HepG2 (cell line): ENCODE results near the gene PTCH1. TPM values are rescaled to one million over a fixed set of nuclear protein-coding genes. Genes with fewer than 3 reads are reported as not detected.

Source experiments
- ARID2 ChIP-seq: sonication (generic); formaldehyde crosslinking; IDR thresholded peaks from 2 replicates; pipeline ENCODE4 v1.8.1; 2022; ENCODE audit warnings: mild to moderate bottlenecking, missing genetic modification reagents, borderline replicate concordance
- DMAP1 ChIP-seq: IDR thresholded peaks from 2 replicates; pipeline ENCODE4 v1.6.1; 2016
- EED ChIP-seq: sonication (generic); formaldehyde crosslinking; IDR thresholded peaks from 2 replicates; pipeline ENCODE4 v1.5.0; 2020; ENCODE audit warnings: mild to moderate bottlenecking, missing genetic modification reagents
- GATA4 ChIP-seq: sonication (generic); IDR thresholded peaks from 2 replicates; pipeline ENCODE4 v1.6.1; 2016; ENCODE audit warnings: antibody characterized with exemption, low read depth, borderline replicate concordance
- HES4 ChIP-seq: sonication (generic); formaldehyde crosslinking; IDR thresholded peaks from 2 replicates; pipeline ENCODE4 v1.9.0; 2021; ENCODE audit warnings: mild to moderate bottlenecking, missing genetic modification reagents, borderline replicate concordance
- HOXA3 ChIP-seq: sonication (generic); formaldehyde crosslinking; IDR thresholded peaks from 2 replicates; pipeline ENCODE4 v1.5.0; 2020; ENCODE audit warnings: missing genetic modification reagents
- JUNB ChIP-seq: sonication (generic); formaldehyde crosslinking; IDR thresholded peaks from 2 replicates; pipeline ENCODE4 v1.8.0; 2022; ENCODE audit warnings: missing genetic modification reagents, mild to moderate bottlenecking, borderline replicate concordance
- MAX ChIP-seq: IDR thresholded peaks from 2 replicates; pipeline ENCODE4 v1.6.1; 2012; ENCODE audit warnings: inconsistent platforms
- NRL ChIP-seq: sonication (generic); formaldehyde crosslinking; IDR thresholded peaks from 2 replicates; pipeline ENCODE4 v1.5.0; 2020; ENCODE audit warnings: missing genetic modification reagents, mild to moderate bottlenecking, moderate library complexity, borderline replicate concordance
- POLR2G ChIP-seq: fragments of 200-400 bp; formaldehyde crosslinking; IDR thresholded peaks from 2 replicates; pipeline ENCODE4 v1.6.1; 2018; ENCODE audit warnings: mild to moderate bottlenecking, low read depth, low read length, moderate library complexity
- PTBP1 ChIP-seq: fragments of 200-400 bp; formaldehyde crosslinking; IDR thresholded peaks from 2 replicates; pipeline ENCODE4 v1.6.1; 2018; ENCODE audit warnings: low read length, low read depth; ENCODE audit not compliant: poor library complexity, severe bottlenecking
- SALL1 ChIP-seq: sonication (generic); formaldehyde crosslinking; IDR thresholded peaks from 2 replicates; pipeline ENCODE4 v1.8.0; 2022; ENCODE audit warnings: mild to moderate bottlenecking, missing genetic modification reagents
- SYNCRIP ChIP-seq: fragments of 200-400 bp; formaldehyde crosslinking; IDR thresholded peaks from 2 replicates; pipeline ENCODE4 v1.6.1; 2018; ENCODE audit warnings: mild to moderate bottlenecking, low read depth, low read length; ENCODE audit not compliant: insufficient read depth
- ZBTB7B ChIP-seq: sonication (generic); formaldehyde crosslinking; IDR thresholded peaks from 2 replicates; pipeline ENCODE4 v1.4.0; 2020; ENCODE audit warnings: missing genetic modification reagents
- ZFX ChIP-seq: sonication (generic); formaldehyde crosslinking; IDR thresholded peaks from 2 replicates; pipeline ENCODE4 v1.4.0; 2020; ENCODE audit warnings: mild to moderate bottlenecking, low read depth, missing genetic modification reagents, moderate library complexity
- ZFY ChIP-seq: sonication (generic); formaldehyde crosslinking; IDR thresholded peaks from 2 replicates; pipeline ENCODE4 v1.4.0; 2020; ENCODE audit warnings: missing genetic modification reagents
- ZNF598 ChIP-seq: sonication (generic); formaldehyde crosslinking; IDR thresholded peaks from 2 replicates; pipeline ENCODE4 v1.5.1; 2020; ENCODE audit warnings: mild to moderate bottlenecking, missing genetic modification reagents, borderline replicate concordance
- ZNF629 ChIP-seq: sonication (generic); formaldehyde crosslinking; conservative IDR thresholded peaks from 2 replicates; pipeline ENCODE4 v1.5.0; 2020; ENCODE audit warnings: missing genetic modification reagents
- ZNF746 ChIP-seq: sonication (generic); formaldehyde crosslinking; IDR thresholded peaks from 2 replicates; pipeline ENCODE4 v1.8.0; 2022; ENCODE audit warnings: mild to moderate bottlenecking, missing genetic modification reagents
- ZNF772 ChIP-seq: sonication (generic); formaldehyde crosslinking; IDR thresholded peaks from 2 replicates; pipeline ENCODE4 v1.5.0; 2020; ENCODE audit warnings: mild to moderate bottlenecking, missing genetic modification reagents
- polyA plus RNA-seq, 8 experiments: library from polyadenylated mRNA; depleted of rRNA in 3 of 8; stranded (reverse) in 7 of 8; unstranded in 1 of 8; fragments of >200 nt; fragmentation: Illumina TruSeq in 4 of 8; extraction: Trizol in 4 of 8; gene quantifications; 2 replicates each; pipeline versions ENCODE4 v1.2.1 to v1.2.3, GENCODE V29; 2011 to 2016; ENCODE audit warnings: low read depth in 4 of 8, missing spikeins in 1 of 8, mixed read lengths in 1 of 8; ENCODE audit not compliant: insufficient read depth in 1 of 8
- total RNA-seq, 5 experiments: library from RNA; depleted of rRNA; stranded (reverse); fragments of >200 nt; fragmentation: Illumina TruSeq; extraction: Trizol; gene quantifications; 2 replicates each; pipeline ENCODE4 v1.2.3, GENCODE V29; 2016; ENCODE audit warnings: low read depth in 1 of 5
- TF ChIP-seq, protein P1 (sequence below): sonication (generic); formaldehyde crosslinking; conservative IDR thresholded peaks from 2 replicates; pipeline ENCODE4 v1.4.0; 2020; ENCODE audit warnings: missing genetic modification reagents
- TF ChIP-seq, protein P2 (sequence below): sonication (generic); formaldehyde crosslinking; IDR thresholded peaks from 2 replicates; pipeline ENCODE4 v1.5.0; 2020; ENCODE audit warnings: mild to moderate bottlenecking, missing genetic modification reagents, borderline replicate concordance
- TF ChIP-seq, protein P3 (sequence below): sonication (generic); formaldehyde crosslinking; IDR thresholded peaks from 2 replicates; pipeline ENCODE4 v1.5.1; 2020; ENCODE audit warnings: mild to moderate bottlenecking, moderate library complexity, missing genetic modification reagents

The PTCH1 gene
- total and polyA plus RNA-seq, 2 of the 13 experiments (the other 11 are each of a cell fraction or from before 2014, with no cell fraction given) = 2.8 to 3.9 TPM

DNA sequence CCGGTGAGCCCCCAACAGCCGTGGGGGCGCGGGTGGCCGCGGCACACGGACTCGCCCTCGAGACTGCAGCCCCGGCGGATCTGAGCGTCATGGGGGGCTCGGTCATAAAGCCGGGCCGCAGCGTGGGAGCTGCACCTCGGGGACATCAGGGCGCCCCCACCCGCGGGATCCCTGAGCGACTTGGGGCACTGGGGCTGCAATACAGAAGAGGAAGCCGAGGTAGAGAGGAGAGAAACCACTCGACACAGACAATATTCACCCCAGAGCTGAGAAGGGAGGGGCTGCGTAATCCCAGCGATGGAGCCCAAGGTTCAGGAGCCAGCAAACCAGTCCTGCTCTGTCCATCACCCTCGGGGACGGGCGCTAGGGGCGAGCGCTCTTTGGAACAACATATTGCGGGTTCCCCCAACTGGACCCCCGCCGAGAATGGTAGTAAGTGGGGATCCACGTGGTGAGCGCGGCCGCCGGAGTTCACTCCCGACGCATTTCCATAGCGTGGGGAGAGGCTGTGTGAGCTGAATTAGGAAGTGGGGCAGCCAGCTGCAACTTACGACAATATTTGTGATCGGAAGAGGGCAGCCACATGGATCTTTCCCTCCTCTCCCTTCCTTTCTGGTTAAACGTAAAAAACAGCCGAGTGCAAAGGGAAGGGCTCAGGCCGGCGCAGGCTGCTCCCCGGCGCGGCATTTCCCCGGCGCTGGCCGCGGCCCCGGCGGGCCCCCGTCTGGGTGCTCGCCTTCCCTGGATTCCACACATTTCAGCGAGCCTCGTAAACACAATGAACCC is 9.9 kb downstream of the PTCH1 start (continued):
- TF ChIP-seq ZNF772 (peak; percentile 24; the same call in 1 of the 2 replicates), NRL (peak; percentile 22), ZBTB7B (peak; percentile 56; the same call in 1 of the 2 replicates), ZNF629 (CRISPR knock-in tag) (no peak), GATA4 (0 out of 2 replicates have a peak, but pooled peaks have one; percentile 18), SALL1 (CRISPR knock-in tag) (peak; percentile 15), ZFY (CRISPR knock-in tag) (peak; percentile 33; the same call in 1 of the 2 replicates), ZNF746 (CRISPR knock-in tag) (0 out of 2 replicates have a peak, but pooled peaks have one; percentile 20), POLR2G (peak; percentile 6), ARID2 (no peak), MAX (peak; percentile 62), SYNCRIP (no peak), JUNB (CRISPR knock-in tag) (no peak), DMAP1 (CRISPR knock-in tag) (peak; percentile 58; the same call in 1 of the 2 replicates), HOXA3 (CRISPR knock-in tag) (no peak), HES4 (CRISPR knock-in tag) (0 out of 2 replicates have a peak, but pooled peaks have one; percentile 9), ZNF598 (CRISPR knock-in tag) (0 out of 2 replicates have a peak, but pooled peaks have one; percentile 24), ZFX (CRISPR knock-in tag) (peak; percentile 70), PTBP1 (peak; percentile 48), EED (CRISPR knock-in tag) (no peak)
- TF ChIP-seq, protein P1, sequence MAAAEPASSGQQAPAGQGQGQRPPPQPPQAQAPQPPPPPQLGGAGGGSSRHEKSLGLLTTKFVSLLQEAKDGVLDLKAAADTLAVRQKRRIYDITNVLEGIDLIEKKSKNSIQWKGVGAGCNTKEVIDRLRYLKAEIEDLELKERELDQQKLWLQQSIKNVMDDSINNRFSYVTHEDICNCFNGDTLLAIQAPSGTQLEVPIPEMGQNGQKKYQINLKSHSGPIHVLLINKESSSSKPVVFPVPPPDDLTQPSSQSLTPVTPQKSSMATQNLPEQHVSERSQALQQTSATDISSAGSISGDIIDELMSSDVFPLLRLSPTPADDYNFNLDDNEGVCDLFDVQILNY = no peak
- TF ChIP-seq, protein P2, sequence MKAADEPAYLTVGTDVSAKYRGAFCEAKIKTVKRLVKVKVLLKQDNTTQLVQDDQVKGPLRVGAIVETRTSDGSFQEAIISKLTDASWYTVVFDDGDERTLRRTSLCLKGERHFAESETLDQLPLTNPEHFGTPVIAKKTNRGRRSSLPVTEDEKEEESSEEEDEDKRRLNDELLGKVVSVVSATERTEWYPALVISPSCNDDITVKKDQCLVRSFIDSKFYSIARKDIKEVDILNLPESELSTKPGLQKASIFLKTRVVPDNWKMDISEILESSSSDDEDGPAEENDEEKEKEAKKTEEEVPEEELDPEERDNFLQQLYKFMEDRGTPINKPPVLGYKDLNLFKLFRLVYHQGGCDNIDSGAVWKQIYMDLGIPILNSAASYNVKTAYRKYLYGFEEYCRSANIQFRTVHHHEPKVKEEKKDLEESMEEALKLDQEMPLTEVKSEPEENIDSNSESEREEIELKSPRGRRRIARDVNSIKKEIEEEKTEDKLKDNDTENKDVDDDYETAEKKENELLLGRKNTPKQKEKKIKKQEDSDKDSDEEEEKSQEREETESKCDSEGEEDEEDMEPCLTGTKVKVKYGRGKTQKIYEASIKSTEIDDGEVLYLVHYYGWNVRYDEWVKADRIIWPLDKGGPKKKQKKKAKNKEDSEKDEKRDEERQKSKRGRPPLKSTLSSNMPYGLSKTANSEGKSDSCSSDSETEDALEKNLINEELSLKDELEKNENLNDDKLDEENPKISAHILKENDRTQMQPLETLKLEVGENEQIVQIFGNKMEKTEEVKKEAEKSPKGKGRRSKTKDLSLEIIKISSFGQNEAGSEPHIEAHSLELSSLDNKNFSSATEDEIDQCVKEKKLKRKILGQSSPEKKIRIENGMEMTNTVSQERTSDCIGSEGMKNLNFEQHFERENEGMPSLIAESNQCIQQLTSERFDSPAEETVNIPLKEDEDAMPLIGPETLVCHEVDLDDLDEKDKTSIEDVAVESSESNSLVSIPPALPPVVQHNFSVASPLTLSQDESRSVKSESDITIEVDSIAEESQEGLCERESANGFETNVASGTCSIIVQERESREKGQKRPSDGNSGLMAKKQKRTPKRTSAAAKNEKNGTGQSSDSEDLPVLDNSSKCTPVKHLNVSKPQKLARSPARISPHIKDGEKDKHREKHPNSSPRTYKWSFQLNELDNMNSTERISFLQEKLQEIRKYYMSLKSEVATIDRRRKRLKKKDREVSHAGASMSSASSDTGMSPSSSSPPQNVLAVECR = peak; percentile 13; the same call in 1 of the 2 replicates
- TF ChIP-seq, protein P3, sequence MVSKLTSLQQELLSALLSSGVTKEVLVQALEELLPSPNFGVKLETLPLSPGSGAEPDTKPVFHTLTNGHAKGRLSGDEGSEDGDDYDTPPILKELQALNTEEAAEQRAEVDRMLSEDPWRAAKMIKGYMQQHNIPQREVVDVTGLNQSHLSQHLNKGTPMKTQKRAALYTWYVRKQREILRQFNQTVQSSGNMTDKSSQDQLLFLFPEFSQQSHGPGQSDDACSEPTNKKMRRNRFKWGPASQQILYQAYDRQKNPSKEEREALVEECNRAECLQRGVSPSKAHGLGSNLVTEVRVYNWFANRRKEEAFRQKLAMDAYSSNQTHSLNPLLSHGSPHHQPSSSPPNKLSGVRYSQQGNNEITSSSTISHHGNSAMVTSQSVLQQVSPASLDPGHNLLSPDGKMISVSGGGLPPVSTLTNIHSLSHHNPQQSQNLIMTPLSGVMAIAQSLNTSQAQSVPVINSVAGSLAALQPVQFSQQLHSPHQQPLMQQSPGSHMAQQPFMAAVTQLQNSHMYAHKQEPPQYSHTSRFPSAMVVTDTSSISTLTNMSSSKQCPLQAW (CRISPR knock-in tag) = no peak
